Measurements from ENCODE around the gene ACOXL.

The ACOXL gene

GRCh38 chr2:110800611-110801402 is 68.4 kb downstream of the ACOXL start:
- TF ChIP-seq CTCF (IDR thresholded peaks at IDR 0.05): no peak
- Histone ChIP-seq H2AFZ (no peak overlapping the region), H3K9ac (no peak overlapping the region), H3K4me1 (no peaks in the 10 kb centered on the region), H3K79me2 (no peaks in the 10 kb centered on the region), H3K27me3 (ENCODE audit: control insufficient read depth, insufficient read depth, low read length) (no peaks in the 10 kb centered on the region), H3K9me3 (ENCODE audit: control insufficient read depth, low read length) (no peaks in the 10 kb centered on the region), H3K4me2 (ENCODE audit: low read length) (no peak overlapping the region), H3K27ac (no peak overlapping the region), H3K36me3 (ENCODE audit: control insufficient read depth, insufficient read depth, low read length) (no peaks in the 10 kb centered on the region), H3K4me3 (ENCODE audit: low read depth, low read length) (no peak overlapping the region)

GRCh38 chr2:110802208-110802932 is 70.0 kb downstream of the ACOXL start:
- Histone ChIP-seq H3K4me1 (no peaks in the 10 kb centered on the region), H2AFZ (no peak overlapping the region), H3K36me3 (ENCODE audit: control insufficient read depth, insufficient read depth, low read length) (no peaks in the 10 kb centered on the region), H3K27me3 (ENCODE audit: control insufficient read depth, insufficient read depth, low read length) (no peaks in the 10 kb centered on the region), H3K9me3 (ENCODE audit: control insufficient read depth, low read length) (no peaks in the 10 kb centered on the region), H3K4me2 (ENCODE audit: low read length) (no peak overlapping the region), H3K4me3 (ENCODE audit: low read depth, low read length) (no peak overlapping the region), H3K79me2 (no peaks in the 10 kb centered on the region), H3K9ac (no peak overlapping the region), H3K27ac (no peak overlapping the region)
- TF ChIP-seq CTCF (IDR thresholded peaks at IDR 0.05): no peak

- no peaks in the 10 kb centered on the region for H3K27me3 ChIP-seq (ENCODE audit: control insufficient read depth, insufficient read depth, low read length)
- H3K4me1 ChIP-seq: no peaks in the 10 kb centered on the region
- no peaks in the 10 kb centered on the region for H3K9me3 ChIP-seq (ENCODE audit: control insufficient read depth, low read length)
- no peak overlapping the region for H3K4me3 ChIP-seq (ENCODE audit: low read depth, low read length)
- H3K9ac ChIP-seq: no peak overlapping the region
- no peak overlapping the region for H3K4me2 ChIP-seq (ENCODE audit: low read length)
- H3K36me3 ChIP-seq (ENCODE audit: control insufficient read depth, insufficient read depth, low read length): no peaks in the 10 kb centered on the region
- H3K27ac ChIP-seq: no peak overlapping the region
- no peaks in the 10 kb centered on the region for H3K79me2 ChIP-seq
- H2AFZ ChIP-seq: no peak overlapping the region
- no peak for TF ChIP-seq CTCF (IDR thresholded peaks at IDR 0.05)
These were observed 72.1 kb downstream of the ACOXL start for GRCh38 chr2:110804433-110804832.

GRCh38 chr2:110804915-110805314 is 72.5 kb downstream of the ACOXL start:
- Histone ChIP-seq H3K79me2 (no peaks in the 10 kb centered on the region), H2AFZ (no peak overlapping the region)

More at GRCh38 chr2:110804915-110805314, 72.5 kb downstream of the ACOXL start:
- Histone ChIP-seq H3K9me3 (ENCODE audit: control insufficient read depth, low read length) (no peaks in the 10 kb centered on the region), H3K4me3 (ENCODE audit: low read depth, low read length) (no peak overlapping the region), H3K36me3 (ENCODE audit: control insufficient read depth, insufficient read depth, low read length) (no peaks in the 10 kb centered on the region), H3K4me2 (ENCODE audit: low read length) (no peak overlapping the region), H3K27me3 (ENCODE audit: control insufficient read depth, insufficient read depth, low read length) (no peaks in the 10 kb centered on the region), H3K4me1 (no peaks in the 10 kb centered on the region), H3K27ac (no peak overlapping the region), H3K9ac (no peak overlapping the region)
- no peak for TF ChIP-seq CTCF (IDR thresholded peaks at IDR 0.05)
